ENCODE results near the gene REM2. TPM values are rescaled to one million over a fixed set of nuclear protein-coding genes. Genes with fewer than 3 reads are reported as not detected.

REM2 gene
- total and polyA plus RNA-seq, 2 of the 4 experiments (the other 2 are of a cell fraction) = under 0.01 to 0.07 TPM

DNA sequence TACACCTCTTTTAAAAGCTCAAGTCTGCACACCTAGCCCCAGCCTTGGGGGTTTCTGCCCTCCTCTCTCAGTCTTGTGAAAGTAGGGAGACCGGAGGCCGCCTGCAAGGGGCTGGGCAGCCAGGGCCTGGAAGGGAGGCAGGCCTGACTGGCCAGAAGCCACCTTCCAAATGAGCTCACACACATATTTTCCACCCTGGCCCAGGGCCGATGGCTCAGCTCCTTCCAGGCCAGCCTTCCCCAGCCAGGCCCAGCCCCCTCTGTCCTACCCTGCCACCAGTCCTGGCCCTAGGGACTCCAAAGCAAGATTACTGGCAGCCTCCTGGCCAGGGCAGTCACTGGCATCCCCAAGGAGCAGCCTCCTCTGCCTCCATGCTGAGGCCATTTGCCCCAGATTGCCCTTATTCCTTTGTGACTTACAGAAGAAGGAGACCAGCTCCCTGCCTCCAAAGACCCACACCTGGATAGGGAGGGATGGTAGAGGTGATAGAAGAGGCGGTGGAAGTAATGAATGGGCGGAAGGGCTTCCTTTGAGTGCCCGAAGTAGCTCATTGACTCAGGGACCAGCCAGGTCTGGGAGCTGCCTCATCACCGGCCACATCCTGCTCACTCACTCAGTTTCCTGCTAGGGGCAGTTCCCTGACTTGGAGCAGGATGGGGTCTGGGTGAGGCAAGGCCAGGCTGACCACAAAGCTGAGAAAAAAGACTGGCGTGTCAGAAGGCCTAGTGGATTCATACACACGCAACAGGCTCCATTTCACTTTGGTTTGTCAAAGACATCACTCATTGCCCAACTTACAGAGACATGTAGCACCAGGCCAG, 31.9 kb upstream of the REM2 start:
- peak overlapping the region; percentile 98 for H2BK5ac ChIP-seq (ENCODE audit: low read depth, low read length, poor library complexity, severe bottlenecking)
- BruUV-seq (replicated peaks) = no TSS peak

More for the DNA sequence above, 31.9 kb upstream of the REM2 start:
- peak overlapping the region; percentile 99 for H2AK9ac ChIP-seq (replicated peaks; ENCODE audit: low read depth, low read length, poor library complexity)
- CTCF ChIA-PET = interaction anchor here (0.6 to 6.8 kb wide), 6 partner anchors 14 to 471 kb away, joined by 3 to 60 read pairs (median 4); partner anchors contain the start of gene MMP14
- dilution Hi-C loops (cut with HindIII; ENCODE audit: low sequenced_read_pairs, unreplicated experiment) = no loop called here
- 0% methylated on average over 1 of the region's 9 CpGs; no CpG with 5 or more reads in 1 of the 2 experiments for WGBS, 2 experiments (ENCODE audit: extremely low coverage in 2 of 2, insufficient read length in 1 of 2)
- peak overlapping the region; percentile 95 for H3K56ac ChIP-seq (ENCODE audit: extremely low read depth, insufficient read depth, low read length)
- peaks cover 9% of the 10 kb centered on the region; the same call in 1 of the 2 replicates for H3K36me3 ChIP-seq (ENCODE audit: control insufficient read depth, insufficient read depth, low read length)
- H4K5ac ChIP-seq (ENCODE audit: low read depth, low read length) = peak overlapping the region; percentile 91
- H2BK15ac ChIP-seq (ENCODE audit: low read depth, low read length) = peak overlapping the region; percentile 97
- H2AK5ac ChIP-seq (ENCODE audit: low read depth, low read length) = peak overlapping the region; percentile 99
- H3K9ac ChIP-seq (ENCODE audit: low read depth, low read length) = peak overlapping the region; percentile 70
- peak overlapping the region; percentile 99 for H3K4ac ChIP-seq (ENCODE audit: low read depth, low read length)
- peaks cover 27% of the 10 kb centered on the region for H3K9me1 ChIP-seq (ENCODE audit: insufficient read depth, low read length)
- peak overlapping the region; percentile 92 to 97 for H4K8ac ChIP-seq (ENCODE audit: low read depth in 2 of 2, low read length in 2 of 2)
- H2BK120ac ChIP-seq (ENCODE audit: low read depth, low read length) = peak overlapping the region; percentile 98
- peak; percentile 5; the same call in 1 of the 2 replicates for TF ChIP-seq BHLHE40 (IDR thresholded peaks at IDR 0.05; ENCODE audit: low read depth, low read length)
- TF ChIP-seq FOS (IDR thresholded peaks at IDR 0.05; ENCODE audit: low read depth, low read length) = peak; percentile 72
- peak; percentile 77 for TF ChIP-seq POLR2A (IDR thresholded peaks at IDR 0.05; ENCODE audit: low read depth, low read length)
- TF ChIP-seq, protein P1, sequence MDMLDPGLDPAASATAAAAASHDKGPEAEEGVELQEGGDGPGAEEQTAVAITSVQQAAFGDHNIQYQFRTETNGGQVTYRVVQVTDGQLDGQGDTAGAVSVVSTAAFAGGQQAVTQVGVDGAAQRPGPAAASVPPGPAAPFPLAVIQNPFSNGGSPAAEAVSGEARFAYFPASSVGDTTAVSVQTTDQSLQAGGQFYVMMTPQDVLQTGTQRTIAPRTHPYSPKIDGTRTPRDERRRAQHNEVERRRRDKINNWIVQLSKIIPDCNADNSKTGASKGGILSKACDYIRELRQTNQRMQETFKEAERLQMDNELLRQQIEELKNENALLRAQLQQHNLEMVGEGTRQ (IDR thresholded peaks at IDR 0.05; ENCODE audit: low read depth, low read length) = no peak
- TF ChIP-seq CEBPB (IDR thresholded peaks at IDR 0.05; ENCODE audit: low read depth, low read length) = peak; percentile 94
- TF ChIP-seq RAD21 (IDR thresholded peaks at IDR 0.05; ENCODE audit: low read length) = peak; percentile 13; the same call in 1 of the 2 replicates
- peak; percentile 78 for TF ChIP-seq RCOR1 (IDR thresholded peaks at IDR 0.05; ENCODE audit: insufficient replicate concordance, low read length)
- TF ChIP-seq, protein P2, sequence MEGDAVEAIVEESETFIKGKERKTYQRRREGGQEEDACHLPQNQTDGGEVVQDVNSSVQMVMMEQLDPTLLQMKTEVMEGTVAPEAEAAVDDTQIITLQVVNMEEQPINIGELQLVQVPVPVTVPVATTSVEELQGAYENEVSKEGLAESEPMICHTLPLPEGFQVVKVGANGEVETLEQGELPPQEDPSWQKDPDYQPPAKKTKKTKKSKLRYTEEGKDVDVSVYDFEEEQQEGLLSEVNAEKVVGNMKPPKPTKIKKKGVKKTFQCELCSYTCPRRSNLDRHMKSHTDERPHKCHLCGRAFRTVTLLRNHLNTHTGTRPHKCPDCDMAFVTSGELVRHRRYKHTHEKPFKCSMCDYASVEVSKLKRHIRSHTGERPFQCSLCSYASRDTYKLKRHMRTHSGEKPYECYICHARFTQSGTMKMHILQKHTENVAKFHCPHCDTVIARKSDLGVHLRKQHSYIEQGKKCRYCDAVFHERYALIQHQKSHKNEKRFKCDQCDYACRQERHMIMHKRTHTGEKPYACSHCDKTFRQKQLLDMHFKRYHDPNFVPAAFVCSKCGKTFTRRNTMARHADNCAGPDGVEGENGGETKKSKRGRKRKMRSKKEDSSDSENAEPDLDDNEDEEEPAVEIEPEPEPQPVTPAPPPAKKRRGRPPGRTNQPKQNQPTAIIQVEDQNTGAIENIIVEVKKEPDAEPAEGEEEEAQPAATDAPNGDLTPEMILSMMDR (conservative IDR thresholded peaks at IDR 0.05; ENCODE audit: low read depth, low read length) = no peak
- 0 out of 2 replicates have a peak, but pooled peaks have one; percentile 5 for TF ChIP-seq SMC3 (IDR thresholded peaks at IDR 0.05; ENCODE audit: low read depth, low read length)
- 0 out of 2 replicates have a peak, but pooled peaks have one; percentile 29 for TF ChIP-seq MXI1 (IDR thresholded peaks at IDR 0.05; ENCODE audit: borderline replicate concordance, low read depth, low read length)
- TF ChIP-seq CHD1 (IDR thresholded peaks at IDR 0.05; ENCODE audit: low read depth, low read length) = no peak
- no peak for TF ChIP-seq RFX5 (IDR thresholded peaks at IDR 0.05; ENCODE audit: low read depth, low read length)
- 0 out of 2 replicates have a peak, but pooled peaks have one; percentile 13 for TF ChIP-seq NFE2L2 (IDR thresholded peaks at IDR 0.05; ENCODE audit: low read depth, low read length)
- peak; percentile 36; the same call in 1 of the 2 replicates for TF ChIP-seq MAZ (IDR thresholded peaks at IDR 0.05; ENCODE audit: borderline replicate concordance, low read depth, low read length)
- no peak overlapping the region for H3K4me3 ChIP-seq (ENCODE audit: insufficient read depth, low read depth, low read length)
- peak overlapping the region; percentile 98 for H3K14ac ChIP-seq (replicated peaks; ENCODE audit: low read depth, low read length)
- H3K9me3 ChIP-seq (ENCODE audit: control insufficient read depth, insufficient read depth, low read length) = no peaks in the 10 kb centered on the region
- no peaks in the 10 kb centered on the region for H3K27me3 ChIP-seq (ENCODE audit: control insufficient read depth, insufficient read depth, low read length)
- peaks cover 4 to 41% of the 10 kb centered on the region in 2 experiments; a peak in 3 of 4 replicates for H3K79me1 ChIP-seq (ENCODE audit: low read depth in 1 of 2, low read length in 2 of 2)
- H2BK20ac ChIP-seq (ENCODE audit: low read depth, low read length) = peak overlapping the region; percentile 97
- H3K4me2 ChIP-seq (ENCODE audit: low read depth, low read length) = peak overlapping the region; percentile 56
- H4K91ac ChIP-seq (ENCODE audit: insufficient read depth, low read depth, low read length) = peak overlapping the region; percentile 99
- peak overlapping the region; percentile 99 for H3K23ac ChIP-seq (ENCODE audit: low read depth, low read length)
- H4K20me1 ChIP-seq (ENCODE audit: insufficient read depth, low read length) = peaks cover 7% of the 10 kb centered on the region; the same call in 1 of the 2 replicates
- peak overlapping the region; percentile 97 for H3K27ac ChIP-seq (ENCODE audit: insufficient read depth, low read length)
- H3K4me1 ChIP-seq (ENCODE audit: control insufficient read depth, insufficient read depth, low read length) = peaks cover 47% of the 10 kb centered on the region
- in situ Hi-C loops (cut with MboI; ENCODE audit: low sequenced_read_pairs) = loop anchor here (25.0 kb wide), 1 partner anchor 464 kb away; no protein-coding TSS in a partner anchor
- peak overlapping the region; percentile 71 for H2AFZ ChIP-seq (replicated peaks; ENCODE audit: low read length, poor library complexity)
- DNase-seq (peak; percentile 98), ATAC-seq (ENCODE audit: low read depth) (peak; percentile 50)
- peak overlapping the region; percentile 95 for H3K18ac ChIP-seq (ENCODE audit: low read depth, low read length)
- POLR2A ChIA-PET (ENCODE audit: unreplicated experiment) = interaction anchor here (0.6 to 2.4 kb wide), 6 partner anchors 10 to 35 kb away, joined by 3 to 25 read pairs (median 4); partner anchors contain the start of gene MMP14
- intact Hi-C loops (cut with micrococcal nuclease) = loop anchor here (5.0 kb wide), 1 partner anchor 464 kb away; no protein-coding TSS in a partner anchor
